Transverse colon (tissue), 4 donors: ENCODE measurements around the gene SBK2. TPM values are rescaled to one million over a fixed set of nuclear protein-coding genes. Genes with fewer than 3 reads are reported as not detected.
A peak's percentile ranks its signal among the peaks of the same experiment; 100 is the strongest.

ENCODE experiments used
- DNase-seq: peaks from one replicate; pipeline ENCODE4 v3.0.0-alpha.2; 2019
- H3K27ac ChIP-seq, 4 donors: fragments of 200-600 bp; sonication (generic); 2 replicates each; pipeline ENCODE4 v1.5.1; 2016 to 2018; ENCODE audit warnings: inconsistent platforms in 4 of 4
- H3K27me3 ChIP-seq: fragments of 200-600 bp; sonication (generic); 2 replicates; pipeline ENCODE4 v1.5.1; 2017; ENCODE audit warnings: inconsistent platforms
- H3K36me3 ChIP-seq, 4 donors: fragments of 200-600 bp; sonication (generic); 2 replicates each; pipeline ENCODE4 v1.5.1; 2017 to 2019; ENCODE audit warnings: inconsistent platforms in 4 of 4
- H3K4me1 ChIP-seq, 4 donors: fragments of 200-600 bp; sonication (generic); 2 replicates each; pipeline ENCODE4 v1.5.1; 2017 to 2020; ENCODE audit warnings: inconsistent platforms in 4 of 4
- H3K4me3 ChIP-seq, 4 donors: fragments of 200-600 bp; sonication (generic); 1 replicate in 1 of 4; 2 replicates in 3 of 4; pipeline versions ENCODE4 v1.5.1 to v1.6.1; 2017 to 2019; ENCODE audit warnings: inconsistent platforms in 4 of 4
- H3K9me3 ChIP-seq, 2 donors: fragments of 200-600 bp; sonication (generic); 2 replicates each; pipeline ENCODE4 v1.5.1; 2017 to 2019; ENCODE audit warnings: inconsistent platforms in 2 of 2
- EP300 ChIP-seq: sonication (generic); formaldehyde crosslinking; IDR thresholded peaks from one replicate; pipeline ENCODE4 v1.6.1; 2017; ENCODE audit warnings: antibody characterized with exemption, low read depth
- POLR2A ChIP-seq: fragments of 450-650 bp; IDR thresholded peaks from one replicate; pipeline ENCODE4 v1.6.1; 2016; ENCODE audit warnings: antibody characterized with exemption, mild to moderate bottlenecking, moderate library complexity
- POLR2AphosphoS5 ChIP-seq, 3 donors: sonication (generic); formaldehyde crosslinking; IDR thresholded peaks; one replicate each; pipeline ENCODE4 v1.6.1; 2016; ENCODE audit warnings: antibody characterized with exemption in 3 of 3
- WGBS, 2 donors: methylation state at CpG; one replicate each; pipeline ENCODE4 v1.1.5; 2018; ENCODE audit warnings: low coverage in 1 of 2; 5-methylcytosine and 5-hydroxymethylcytosine counted together
- in situ Hi-C, 4 donors: fragments of 200-750 bp; cut with MboI; loops; one replicate each; pipeline versions ENCODE4 v1.15.0 to v1.15.1; 2017; ENCODE audit warnings: low sequenced_read_pairs in 3 of 4, low pct_ligation_motif_present in 1 of 4, low pct_unique_long_range_greater_than_20kb in 1 of 4
- intact Hi-C: fragments of 100-400 bp; cut with DNase I; formaldehyde crosslinking; loops from one replicate; pipeline ENCODE4 v1.15.1; 2023; ENCODE audit warnings: low total_unique reads
- total RNA-seq, 4 donors: library from RNA; depleted of rRNA; stranded (reverse); fragments of >200 nt; gene quantifications; one replicate each; pipeline ENCODE4 v1.1.0, GENCODE V29; 2016
- TF ChIP-seq, protein P1 (sequence below), 5 experiments: fragments of 200-600 bp in 3 of 5; fragments of 450-650 bp in 2 of 5; sonication (generic) in 3 of 5; IDR thresholded peaks; 1 replicate in 2 of 5; 2 replicates in 3 of 5; pipeline ENCODE4 v1.5.1; 2016 to 2017; ENCODE audit warnings: antibody characterized with exemption in 5 of 5, inconsistent platforms in 3 of 5, mild to moderate bottlenecking in 2 of 5, moderate library complexity in 1 of 5

Gene SBK2
- total RNA-seq, 4 donors from 2014 or later, result not detected

GRCh38 chr19:55492362-55492944, 44.5 kb downstream of the SBK2 start:
- Histone ChIP-seq H3K36me3 (no peaks in the 10 kb centered on the region), H3K4me1 (peaks cover 5 to 24% (median 13%) of the 10 kb centered on the region in 4 donors), H3K27ac (peak overlapping the region in 2 of 4 donors; percentile 85 to 94), H3K9me3 (no peaks in the 10 kb centered on the region), H3K27me3 (peaks cover 18% of the 10 kb centered on the region), H3K4me3 (no peak overlapping the region)
- intact Hi-C loops (no loop called here), in situ Hi-C loops (loop anchor here in 1 of 4 donors (10.0 kb wide), 1 partner anchor 358 kb away; no protein-coding TSS in a partner anchor)
- TF ChIP-seq POLR2AphosphoS5 (IDR thresholded peaks at IDR 0.05), result no peak
- TF ChIP-seq, protein P1, sequence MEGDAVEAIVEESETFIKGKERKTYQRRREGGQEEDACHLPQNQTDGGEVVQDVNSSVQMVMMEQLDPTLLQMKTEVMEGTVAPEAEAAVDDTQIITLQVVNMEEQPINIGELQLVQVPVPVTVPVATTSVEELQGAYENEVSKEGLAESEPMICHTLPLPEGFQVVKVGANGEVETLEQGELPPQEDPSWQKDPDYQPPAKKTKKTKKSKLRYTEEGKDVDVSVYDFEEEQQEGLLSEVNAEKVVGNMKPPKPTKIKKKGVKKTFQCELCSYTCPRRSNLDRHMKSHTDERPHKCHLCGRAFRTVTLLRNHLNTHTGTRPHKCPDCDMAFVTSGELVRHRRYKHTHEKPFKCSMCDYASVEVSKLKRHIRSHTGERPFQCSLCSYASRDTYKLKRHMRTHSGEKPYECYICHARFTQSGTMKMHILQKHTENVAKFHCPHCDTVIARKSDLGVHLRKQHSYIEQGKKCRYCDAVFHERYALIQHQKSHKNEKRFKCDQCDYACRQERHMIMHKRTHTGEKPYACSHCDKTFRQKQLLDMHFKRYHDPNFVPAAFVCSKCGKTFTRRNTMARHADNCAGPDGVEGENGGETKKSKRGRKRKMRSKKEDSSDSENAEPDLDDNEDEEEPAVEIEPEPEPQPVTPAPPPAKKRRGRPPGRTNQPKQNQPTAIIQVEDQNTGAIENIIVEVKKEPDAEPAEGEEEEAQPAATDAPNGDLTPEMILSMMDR (IDR thresholded peaks at IDR 0.05), result no peak
- no peak for TF ChIP-seq POLR2A
- no peak for TF ChIP-seq EP300
- WGBS, 2 donors, result 34 to 52% methylated on average over 3 to 12 of the region's 12 CpGs
- no peak for DNase-seq

DNA sequence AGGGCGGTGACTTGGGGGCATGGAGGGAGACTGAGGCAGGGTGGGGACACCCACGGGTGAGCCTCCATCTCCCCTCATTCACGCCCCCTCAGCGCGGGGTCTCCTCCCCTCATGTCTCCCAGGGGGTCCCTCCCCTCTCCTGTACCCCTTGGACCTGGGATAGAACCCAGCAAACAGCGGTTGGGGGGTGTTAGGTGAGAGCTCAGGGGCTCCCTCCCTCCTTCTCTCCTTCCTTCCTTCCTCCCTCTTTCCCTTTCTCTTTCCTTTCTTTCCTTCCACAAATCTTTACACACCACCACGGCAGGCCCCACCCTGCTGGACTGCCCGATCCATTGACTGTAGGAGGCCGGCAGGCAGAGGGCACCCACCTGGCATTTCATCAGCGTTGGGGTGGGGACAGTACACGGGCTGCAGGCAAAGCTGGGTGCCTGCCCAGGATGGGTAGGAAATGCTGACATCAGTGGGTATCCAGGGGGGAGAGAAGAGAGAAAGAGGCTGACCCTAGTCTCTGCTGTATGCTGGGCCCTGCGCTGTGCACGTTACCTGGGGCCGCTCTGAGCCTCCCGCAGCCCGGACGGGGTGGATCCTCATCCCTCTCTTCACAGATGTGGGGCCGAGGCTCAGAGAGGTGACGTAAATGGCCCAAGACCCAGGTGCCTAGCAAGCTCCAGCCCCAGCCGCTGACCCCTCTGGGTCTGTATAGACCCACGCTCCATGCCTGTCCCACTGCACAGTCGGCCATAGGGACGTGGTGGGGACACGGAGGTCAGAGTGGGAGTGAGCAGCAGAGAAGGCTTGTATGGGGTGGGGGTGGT, 45.2 kb downstream of the SBK2 start:
- peaks cover 18% of the 10 kb centered on the region for H3K27me3 ChIP-seq
- H3K4me1 ChIP-seq, result peaks cover 10 to 31% (median 20%) of the 10 kb centered on the region in 4 donors
- no peak overlapping the region for H3K4me3 ChIP-seq
- TF ChIP-seq, protein P1 (IDR thresholded peaks at IDR 0.05), result no peak
- no peak for TF ChIP-seq POLR2AphosphoS5 (IDR thresholded peaks at IDR 0.05)
- no peak for TF ChIP-seq POLR2A
- TF ChIP-seq EP300, result no peak
- no peak for DNase-seq
- WGBS, 2 donors, result 57% methylated on average over 24 of the region's 24 CpGs; no CpG with 5 or more reads in 1 of the 2 donors
- intact Hi-C loops, result no loop called here
- no peaks in the 10 kb centered on the region for H3K36me3 ChIP-seq
- in situ Hi-C loops, result loop anchor here in 1 of 4 donors (10.0 kb wide), 1 partner anchor 357 kb away; no protein-coding TSS in a partner anchor
- no peaks in the 10 kb centered on the region for H3K9me3 ChIP-seq
- peak overlapping the region; percentile 29 to 94 (median 67) for H3K27ac ChIP-seq

- Histone ChIP-seq H3K27me3 (peaks cover 18% of the 10 kb centered on the region), H3K4me1 (peaks cover 19 to 41% (median 29%) of the 10 kb centered on the region in 4 donors), H3K36me3 (no peaks in the 10 kb centered on the region), H3K27ac (peak overlapping the region; percentile 29 to 94 (median 67)), H3K9me3 (no peaks in the 10 kb centered on the region), H3K4me3 (no peak overlapping the region)
- TF ChIP-seq, protein P1 (IDR thresholded peaks at IDR 0.05), result no peak
- TF ChIP-seq POLR2A (no peak), EP300 (no peak), POLR2AphosphoS5 (IDR thresholded peaks at IDR 0.05) (no peak)
- intact Hi-C loops, result no loop called here
- no peak for DNase-seq
- in situ Hi-C loops, result loop anchor here in 1 of 4 donors (10.0 kb wide), 1 partner anchor 356 kb away; no protein-coding TSS in a partner anchor
- WGBS, 2 donors, result 79% methylated on average over 47 of the region's 52 CpGs; no CpG with 5 or more reads in 1 of the 2 donors
These were observed 46.2 kb downstream of the SBK2 start for GRCh38 chr19:55490478-55491432.
